GM04504 (cell line): ENCODE results near the gene DCPS.
"Not testable (repeated sequence)": the region's sequence is repeated elsewhere in the genome, so short reads cannot be mapped to it uniquely, and the experiment has no call there.

Experiments
- DNase-seq: peaks from one replicate; pipeline ENCODE4 v3.0.0-alpha.2; 2012; ENCODE audit warnings: low read depth

DCPS gene, protein sequence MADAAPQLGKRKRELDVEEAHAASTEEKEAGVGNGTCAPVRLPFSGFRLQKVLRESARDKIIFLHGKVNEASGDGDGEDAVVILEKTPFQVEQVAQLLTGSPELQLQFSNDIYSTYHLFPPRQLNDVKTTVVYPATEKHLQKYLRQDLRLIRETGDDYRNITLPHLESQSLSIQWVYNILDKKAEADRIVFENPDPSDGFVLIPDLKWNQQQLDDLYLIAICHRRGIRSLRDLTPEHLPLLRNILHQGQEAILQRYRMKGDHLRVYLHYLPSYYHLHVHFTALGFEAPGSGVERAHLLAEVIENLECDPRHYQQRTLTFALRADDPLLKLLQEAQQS

DNA sequence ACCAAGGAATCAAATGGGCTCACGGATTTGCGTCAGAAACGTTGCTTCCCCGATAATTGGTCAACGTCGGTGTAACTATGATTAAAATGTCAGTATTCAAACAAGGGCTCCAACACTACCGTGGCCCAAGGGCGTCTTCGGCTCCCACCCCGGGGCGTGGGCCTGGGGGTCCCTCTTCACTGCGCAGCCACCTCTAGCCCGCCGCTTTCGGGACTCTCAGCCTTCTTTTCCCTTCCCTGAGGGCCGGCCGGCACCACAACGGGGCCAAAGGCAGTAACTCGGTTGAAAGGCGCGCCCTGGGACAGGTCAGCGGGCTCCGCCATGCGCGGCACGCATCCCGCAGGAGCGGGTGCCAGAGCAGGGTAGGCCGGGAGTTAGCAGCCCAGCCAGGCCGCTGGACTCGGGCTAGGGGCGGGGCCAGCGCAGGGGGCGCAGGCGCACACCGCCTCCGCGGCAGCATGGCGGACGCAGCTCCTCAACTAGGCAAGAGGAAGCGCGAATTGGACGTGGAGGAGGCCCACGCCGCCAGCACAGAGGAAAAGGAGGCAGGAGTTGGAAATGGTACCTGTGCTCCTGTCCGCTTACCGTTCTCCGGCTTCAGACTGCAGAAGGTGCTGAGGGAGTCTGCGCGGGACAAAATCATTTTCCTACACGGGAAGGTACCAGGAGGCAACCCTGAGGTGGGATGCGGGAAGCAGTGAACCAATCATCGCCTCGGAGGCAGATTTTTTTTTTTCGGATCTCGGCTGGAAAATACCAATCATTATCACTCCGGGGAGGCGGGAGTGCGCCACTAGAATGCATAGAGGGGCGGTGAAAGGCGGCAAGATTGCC, at the start of gene DCPS:
TSS of gene DCPS (plus strand) at position 438 of the 834 bp plus-strand sequence. CDS start at position 459, 21 bp downstream.
- peak; percentile 85 for DNase-seq

DNA sequence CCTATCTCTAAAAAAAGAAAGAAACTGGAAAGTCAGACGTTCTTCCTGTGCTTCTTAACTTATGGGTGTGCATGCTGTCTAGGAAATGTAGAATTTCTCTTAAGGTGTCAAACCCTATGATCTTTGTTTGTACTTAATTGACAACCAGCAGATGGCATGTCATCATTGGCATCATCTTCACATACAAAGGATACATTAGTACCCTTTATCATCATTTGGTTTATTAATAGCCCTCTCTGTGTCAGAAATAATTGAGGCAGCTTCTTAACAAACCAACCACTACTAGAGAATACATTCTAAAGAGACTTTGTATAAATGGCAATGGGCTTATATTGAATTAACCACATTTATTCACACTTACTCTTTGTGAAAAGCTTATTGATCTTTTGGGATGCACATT, 49.0 kb upstream of the DCPS start:
- no peak for DNase-seq

DNA sequence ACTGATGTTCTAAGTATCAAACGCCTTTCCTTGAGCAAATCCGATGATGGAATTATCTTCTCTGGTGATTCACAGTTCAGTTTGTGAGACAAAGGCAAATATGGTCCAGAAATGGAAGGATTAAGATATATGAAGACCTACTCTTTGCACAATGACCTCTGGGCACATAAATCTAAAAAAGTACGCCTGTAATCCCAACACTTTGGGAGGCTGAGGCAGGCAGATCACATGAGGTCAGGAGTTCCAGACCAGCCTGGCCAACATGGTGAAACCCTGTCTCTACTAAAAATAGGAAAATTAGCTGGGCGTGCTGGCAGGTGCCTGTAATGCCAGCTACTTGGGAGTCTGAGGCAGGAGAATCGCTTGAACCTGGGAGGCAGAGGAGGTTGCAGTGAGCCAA, 48.4 kb upstream of the DCPS start:
- DNase-seq = not testable (repeated sequence)

DNA sequence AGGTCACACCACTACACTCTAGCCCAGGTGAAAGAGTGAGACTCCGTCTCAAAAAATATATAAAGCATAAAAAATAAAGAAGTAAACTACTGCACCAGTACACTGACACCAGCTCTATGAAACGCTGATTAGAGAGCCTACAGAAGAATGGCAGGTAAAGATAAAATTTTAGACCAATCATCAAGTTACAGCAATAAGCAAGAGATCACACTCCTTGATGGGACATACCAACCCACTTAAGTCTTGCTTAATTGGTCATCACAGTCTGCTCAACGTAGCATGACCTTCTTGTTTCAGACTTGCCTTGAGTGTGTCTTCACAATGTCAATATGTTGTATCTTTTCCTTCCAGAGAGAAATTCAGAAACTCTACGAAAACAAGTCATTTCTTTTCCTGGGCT, 47.6 kb upstream of the DCPS start:
- no peak for DNase-seq

DNA sequence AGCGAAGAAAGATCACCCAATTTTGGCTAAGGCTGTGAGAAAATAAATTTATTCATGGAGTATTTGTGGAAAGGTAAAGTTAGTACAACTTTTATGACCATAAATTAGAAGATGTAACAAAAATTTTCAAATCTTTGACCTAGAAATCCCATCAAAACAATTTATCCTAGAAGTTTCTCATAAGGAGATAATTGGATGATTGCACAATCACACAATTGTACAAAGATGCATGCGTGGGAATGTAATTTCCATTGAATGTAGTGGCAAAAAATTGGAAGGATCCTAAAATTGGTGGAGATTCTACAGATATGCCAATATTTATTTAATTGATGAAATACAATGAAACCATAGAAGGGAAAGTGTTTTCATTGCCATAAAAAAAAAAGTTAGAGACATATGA, 46.7 kb upstream of the DCPS start:
- DNase-seq = no peak

DNA sequence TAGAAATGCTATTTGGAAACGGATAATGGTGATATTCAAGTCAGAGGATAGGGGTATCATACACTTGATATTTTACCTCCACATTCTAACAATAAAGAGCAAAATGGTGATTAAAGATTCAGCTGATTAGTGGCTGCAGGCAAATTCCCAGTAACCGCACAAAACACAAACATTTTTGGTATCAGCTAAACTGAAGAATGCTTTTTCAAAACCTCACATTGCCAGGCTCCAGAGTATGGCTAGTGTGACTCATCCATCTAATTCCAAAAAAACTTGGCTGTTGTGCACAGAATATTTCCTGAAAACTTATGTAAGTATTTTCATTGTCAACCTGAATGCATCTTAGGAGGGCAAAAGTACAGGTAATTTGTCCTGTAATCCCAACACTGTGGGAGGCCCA, 46.1 kb upstream of the DCPS start:
- peak; percentile 24 for DNase-seq

DNA sequence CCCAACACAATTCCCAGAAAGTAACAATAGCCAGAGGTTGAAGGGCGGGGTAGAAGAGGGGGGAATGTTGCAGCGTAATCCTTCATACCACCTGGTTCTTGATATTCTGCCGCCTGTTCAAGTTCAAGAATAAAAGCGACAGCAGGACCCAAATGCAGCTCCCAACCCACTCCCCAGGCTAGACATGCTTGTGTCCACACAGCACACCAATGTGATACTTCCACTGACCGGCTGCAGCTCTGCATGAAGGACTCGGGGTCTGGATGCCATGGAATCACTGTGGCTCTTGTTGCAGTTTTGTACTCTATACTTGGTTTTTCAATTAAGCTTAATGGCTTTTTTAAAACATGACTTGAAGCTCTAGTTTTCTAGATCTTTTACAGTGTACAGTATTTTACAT, 41.6 kb upstream of the DCPS start:
- DNase-seq = no peak

DNA sequence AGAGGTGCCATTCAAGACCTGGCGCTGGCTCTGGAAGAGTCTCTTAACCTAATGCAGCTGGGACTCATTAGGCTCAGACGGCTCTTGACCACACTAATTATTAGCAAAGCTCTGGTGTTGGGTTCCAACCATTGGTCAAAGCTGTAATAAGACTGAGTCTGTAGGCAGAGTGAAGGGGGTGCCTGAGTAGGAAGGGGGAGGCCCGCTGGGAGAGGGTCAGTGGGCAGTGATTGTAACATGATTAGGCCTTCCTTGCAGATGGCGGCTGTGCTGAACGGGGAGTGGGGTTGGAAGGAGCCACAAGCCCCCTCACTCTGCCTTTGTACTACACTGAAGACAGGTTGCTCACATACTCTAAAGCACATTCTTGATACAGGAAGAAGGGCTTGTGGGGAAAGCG, 40.4 kb upstream of the DCPS start:
- no peak for DNase-seq

DNA sequence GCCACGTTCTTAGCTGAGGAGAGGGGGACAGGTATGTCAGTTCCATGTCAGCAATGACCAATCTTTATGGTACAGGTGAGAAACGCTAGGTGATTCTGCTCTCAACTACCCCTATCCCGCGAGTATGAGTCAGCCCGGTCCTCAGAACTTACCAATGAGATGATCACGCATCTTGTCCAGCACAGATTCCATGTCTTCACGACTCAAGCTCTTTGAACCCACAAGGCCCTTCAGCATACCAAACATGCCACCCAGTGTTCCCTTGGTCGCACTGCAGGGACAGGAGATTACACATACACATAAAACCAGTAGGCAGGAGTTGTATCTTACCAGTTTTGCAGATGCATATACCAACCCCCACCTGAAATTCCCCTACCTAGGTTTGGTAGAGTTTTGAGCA, 38.0 kb upstream of the DCPS start:
- no peak for DNase-seq

DNA sequence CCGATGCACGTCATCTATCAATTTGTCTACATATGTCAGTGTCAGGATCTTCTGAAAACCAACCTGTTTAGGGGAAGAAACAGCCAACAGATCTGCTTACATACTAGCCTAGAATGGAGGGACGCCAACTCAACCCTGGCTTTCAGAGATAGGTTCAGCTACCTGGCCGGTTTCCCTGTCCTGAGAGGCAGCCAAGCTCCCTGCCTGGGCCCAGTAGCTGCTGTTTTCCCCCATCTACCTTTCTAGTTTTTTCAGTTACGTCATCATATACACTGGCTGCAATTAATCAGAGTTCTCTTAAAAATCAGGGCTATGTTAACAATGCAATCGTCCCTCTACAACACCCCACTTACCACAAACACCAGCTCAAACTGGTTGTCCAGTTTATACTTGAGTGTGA, 36.2 kb upstream of the DCPS start:
- no peak for DNase-seq

DNA sequence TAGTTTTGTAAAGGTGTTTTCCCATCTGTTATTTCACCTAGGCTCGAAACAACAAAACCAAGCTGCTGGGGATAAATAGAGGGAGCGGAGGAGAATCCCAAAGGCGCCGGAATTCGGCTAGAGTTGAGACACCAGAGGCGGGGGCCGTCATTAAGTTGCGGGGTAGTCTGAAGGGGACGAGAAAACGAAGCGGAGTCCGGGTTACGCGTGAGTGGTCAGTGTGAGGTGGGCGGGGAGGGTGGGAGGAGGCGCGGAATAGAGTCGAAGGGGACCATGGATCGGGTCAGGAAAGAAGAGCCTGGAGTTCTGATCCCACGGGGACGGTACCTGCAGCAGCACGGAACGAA, 35.5 kb upstream of the DCPS start:
- DNase-seq = no peak

DNA sequence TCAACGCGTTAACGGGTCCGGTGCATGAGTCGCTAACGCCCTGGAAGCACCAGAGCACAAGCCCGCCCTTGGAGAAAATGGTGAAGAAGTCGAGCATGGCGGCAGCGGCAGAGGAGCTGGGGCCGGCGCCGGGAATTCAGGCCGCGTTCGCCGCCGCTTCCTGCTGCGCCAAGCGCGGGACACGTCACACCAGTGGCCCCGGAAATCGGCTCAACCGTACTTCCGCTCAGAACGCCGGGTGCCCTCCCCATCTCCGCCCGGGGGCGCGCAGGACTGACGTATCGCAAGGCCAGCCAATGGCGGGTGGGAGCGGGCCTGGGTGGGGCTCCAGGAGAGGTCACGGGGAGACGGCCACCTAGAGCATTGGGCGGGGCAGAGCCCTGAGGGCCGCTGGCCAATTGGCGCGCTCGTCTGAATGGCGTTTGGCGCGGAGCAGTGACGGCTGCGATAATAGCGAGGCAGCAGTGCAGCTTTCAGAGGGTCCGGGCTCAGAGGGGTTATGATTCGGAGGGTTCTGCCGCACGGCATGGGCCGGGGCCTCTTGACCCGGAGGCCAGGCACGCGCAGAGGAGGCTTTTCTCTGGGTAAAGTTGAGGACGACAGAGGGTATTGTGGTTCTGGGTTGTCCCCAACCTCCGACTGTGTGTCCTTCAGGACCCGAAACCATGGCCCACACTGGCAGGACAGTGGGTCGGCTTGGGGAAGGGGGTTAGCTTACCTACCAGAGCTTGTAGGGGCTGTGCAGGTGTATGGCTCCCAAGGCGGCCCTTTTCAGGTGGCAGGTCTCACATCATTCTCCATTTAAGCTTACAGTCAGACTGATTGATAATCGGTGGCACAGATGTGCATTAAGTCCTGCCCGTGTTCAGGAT, 34.9 kb upstream of the DCPS start, which contains the start of the genes FOXRED1 and SRPRA:
TSS of gene FOXRED1 (plus strand) at position 447 of the 872 bp plus-strand sequence. CDS start at position 500, 53 bp downstream.
TSS of gene SRPRA (minus strand) at position 188 of the 872 bp plus-strand sequence. CDS start at position 97, 91 bp downstream.
- peak; percentile 98 for DNase-seq

DNA sequence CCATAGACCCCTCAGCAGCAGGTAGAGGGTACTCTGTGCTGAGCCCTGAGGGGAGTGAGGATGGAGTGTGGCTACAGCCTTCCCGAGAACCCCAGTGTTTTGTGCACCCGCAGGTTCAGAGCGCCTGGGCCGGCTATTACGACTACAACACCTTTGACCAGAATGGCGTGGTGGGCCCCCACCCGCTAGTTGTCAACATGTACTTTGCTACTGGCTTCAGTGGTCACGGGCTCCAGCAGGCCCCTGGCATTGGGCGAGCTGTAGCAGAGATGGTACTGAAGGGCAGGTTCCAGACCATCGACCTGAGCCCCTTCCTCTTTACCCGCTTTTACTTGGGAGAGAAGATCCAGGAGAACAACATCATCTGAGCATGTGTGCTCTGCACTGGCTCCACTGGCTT, 26.5 kb upstream of the DCPS start:
- no peak for DNase-seq

DNA sequence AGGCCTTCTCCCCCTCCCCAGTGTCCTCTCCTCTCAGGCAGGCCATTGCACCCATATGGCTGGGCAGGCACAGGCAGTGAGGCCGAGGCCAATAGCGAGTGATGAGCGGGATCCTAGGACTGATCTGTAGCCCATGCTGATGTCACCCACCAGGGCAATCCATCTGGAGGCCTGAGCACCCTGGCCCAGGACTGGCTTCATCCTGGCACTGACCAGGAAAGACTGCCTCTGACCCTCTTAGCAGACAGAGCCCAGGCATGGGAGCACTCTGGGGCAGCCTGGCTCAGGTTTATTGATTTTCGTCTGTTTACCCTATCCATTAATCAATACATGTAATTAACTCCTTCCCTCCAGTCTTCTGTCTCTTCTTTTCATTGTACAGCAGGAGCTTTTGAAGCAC, 26.1 kb upstream of the DCPS start:
- DNase-seq = no peak

DNA sequence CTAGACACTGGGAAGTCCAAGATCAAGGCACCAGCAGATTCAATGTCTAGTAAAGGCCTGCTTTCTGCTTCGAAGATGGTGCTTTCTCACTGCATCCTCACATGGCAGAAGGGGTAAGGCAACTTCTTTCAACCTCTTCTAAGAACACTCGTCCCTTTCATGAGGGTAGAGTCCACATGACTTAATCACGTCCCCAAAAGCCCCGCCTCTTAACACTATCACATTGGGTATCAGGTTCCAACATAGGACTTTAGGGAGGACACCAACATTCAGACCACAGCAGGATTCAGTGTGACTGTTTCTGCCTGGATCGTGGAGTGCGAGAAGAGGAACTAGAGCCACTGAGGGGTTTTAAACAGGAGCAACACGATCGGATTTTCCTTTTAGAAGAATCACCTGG, 24.7 kb upstream of the DCPS start:
- DNase-seq = no peak

DNA sequence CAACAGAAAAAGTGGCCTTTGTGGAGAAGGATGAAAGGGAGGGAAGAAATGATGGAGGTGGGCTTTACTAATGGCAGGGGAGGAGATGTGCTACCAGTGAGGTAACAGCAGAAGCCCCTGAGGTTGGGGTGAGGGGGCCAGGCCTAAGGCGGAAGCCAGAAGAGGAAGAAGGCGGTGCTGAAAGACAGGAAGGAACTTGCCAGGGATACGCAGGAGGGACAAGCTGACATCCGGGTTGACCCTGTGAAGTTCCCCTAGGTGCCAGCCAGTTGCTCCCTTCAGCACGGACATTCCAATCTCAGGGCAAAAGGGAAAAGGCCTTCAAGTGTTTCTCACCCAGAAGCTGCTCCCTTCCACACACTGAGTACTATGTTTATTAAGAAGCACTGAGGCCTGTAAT, 23.3 kb upstream of the DCPS start:
- DNase-seq = no peak

DNA sequence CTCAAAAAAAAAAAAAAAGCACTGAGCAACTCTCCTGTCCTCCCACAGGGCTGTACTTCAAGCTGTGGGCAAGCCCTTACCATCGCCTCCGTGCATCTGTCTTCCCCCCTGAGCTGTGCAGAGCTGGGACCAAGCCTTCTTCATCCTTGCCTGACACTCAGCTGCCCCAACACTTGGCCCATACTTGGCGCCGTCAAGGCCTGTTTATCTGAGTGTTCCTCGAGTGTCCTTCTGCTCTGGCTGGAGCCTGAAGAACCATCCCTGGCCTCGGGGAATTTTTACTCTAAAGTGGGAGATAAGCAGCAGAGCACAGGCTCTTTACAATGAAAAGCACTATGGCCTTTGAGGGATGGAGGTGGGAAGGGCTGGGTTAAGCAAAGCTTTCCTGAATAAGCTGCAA, 22.6 kb upstream of the DCPS start:
- DNase-seq = no peak

DNA sequence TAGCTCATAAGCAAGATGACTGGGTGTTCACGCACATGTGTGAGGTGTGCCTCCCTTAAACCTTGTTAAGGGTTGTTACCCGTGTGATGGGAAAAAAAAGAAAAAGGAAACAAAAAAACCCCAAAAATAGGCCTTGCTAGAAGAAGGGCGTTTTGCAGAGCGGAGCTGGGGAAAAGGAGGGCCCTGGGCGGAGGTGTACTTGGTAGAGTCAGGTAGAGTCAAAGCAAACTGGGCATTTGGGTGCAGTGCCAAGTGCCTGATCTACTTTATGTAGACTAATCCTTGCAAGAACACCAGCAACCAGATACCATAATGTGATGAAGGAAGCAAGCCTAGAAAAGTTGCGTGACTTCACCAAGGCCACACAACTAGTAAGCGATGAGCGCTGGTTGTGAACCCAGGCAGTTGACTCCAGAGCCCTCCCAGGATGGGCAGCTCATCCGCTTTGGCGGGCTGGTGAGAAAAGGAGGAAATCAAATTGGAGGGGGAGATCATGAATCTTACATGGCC, 22.1 kb upstream of the DCPS start:
- no peak for DNase-seq

DNA sequence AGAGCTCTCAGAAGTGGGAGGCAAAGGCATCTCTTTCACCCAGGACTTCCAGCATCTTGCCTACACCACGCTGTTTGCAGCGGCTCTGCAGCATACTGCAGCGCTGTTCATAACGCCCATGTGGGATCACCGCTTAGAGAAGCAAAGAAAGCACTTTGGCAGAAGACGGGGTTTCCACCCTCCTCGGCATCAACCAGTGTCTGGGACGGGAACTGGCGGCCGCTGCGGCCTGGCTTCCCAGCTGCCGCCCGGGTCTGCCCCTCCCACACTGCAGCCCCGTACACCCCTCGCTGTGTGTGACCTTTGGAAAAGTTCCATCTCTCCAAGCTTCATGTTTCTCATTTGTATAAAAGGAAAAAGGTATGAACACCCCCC, 21.5 kb upstream of the DCPS start:
- DNase-seq = no peak

DNA sequence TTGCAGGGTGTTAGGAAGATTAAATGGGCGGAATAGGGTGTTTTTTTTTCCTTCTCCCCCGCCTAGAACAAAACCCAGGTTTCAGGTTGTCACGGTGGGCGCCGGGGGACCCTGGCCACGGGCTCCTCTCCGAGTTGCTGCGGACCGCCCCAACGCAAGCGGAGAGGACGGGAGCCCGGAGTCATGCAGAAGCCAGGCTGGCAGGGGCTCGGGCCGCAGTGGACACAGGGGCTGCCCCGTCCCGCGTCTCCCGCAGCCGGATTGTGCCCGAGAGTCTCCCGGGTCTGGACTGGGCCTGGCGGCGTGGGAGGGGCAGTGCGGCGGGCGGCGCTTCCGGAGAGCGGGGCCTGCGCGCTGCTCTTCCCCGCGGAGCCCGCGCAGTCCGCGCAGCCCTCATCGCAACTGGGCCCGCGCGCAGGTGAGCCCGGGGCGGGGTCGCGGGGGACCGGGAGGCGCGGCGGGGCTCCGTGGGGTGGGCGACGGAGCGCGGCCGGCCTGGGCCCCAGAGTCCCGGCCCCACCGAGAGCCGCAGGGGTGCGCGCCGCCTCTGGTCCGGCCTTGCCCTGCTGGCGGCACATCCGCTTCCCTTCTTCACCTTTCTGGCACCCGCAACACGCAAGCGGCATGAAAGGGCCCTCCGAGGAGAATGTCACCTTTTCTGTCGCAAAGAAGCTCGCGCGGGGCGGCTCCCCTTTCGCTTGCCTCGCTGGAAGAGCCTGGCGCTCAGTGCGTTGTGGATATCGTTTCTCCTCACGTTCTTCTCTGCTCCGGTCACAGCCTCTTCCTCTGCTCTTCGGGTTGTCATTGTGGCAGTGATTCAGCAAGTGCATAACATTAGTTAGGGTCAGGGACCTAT, 20.9 kb upstream of the DCPS start, which contains the start of gene TIRAP:
TSS of gene TIRAP (plus strand) at position 358 of the 856 bp plus-strand sequence. CDS start 7,802 bp downstream, outside the sequence.
- DNase-seq = no peak

DNA sequence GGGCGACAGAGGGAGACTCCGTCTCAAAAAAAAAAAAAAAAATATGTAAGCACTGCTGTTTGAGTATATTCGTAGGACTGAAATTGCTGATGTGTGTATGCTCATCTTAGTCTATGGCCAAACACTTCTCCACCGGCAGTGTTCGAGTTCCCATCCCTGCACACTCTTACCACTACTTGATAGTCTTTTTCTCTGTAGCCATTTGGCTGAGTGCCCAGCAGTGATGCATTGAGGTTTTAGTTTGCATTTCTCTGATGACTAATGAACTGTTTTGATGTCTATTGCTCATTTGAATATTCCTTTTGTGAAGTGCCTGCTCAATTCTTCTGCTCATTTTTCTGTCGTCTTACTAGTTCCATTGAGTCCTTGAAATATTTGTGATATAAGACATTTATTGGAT, 19.0 kb upstream of the DCPS start:
- DNase-seq = peak; percentile 90
